ENCODE data around the gene INS. TPM values are rescaled to one million over a fixed set of nuclear protein-coding genes. Genes with fewer than 3 reads are reported as not detected.

INS gene
- total and polyA plus RNA-seq, 2 of the 4 experiments (the other 2 are of a cell fraction) = not detected

GRCh38 chr11:2158296-2158737 is 2.7 kb downstream of the INS start:
- Histone ChIP-seq H4K91ac (ENCODE audit: insufficient read depth, low read depth, low read length) (no peak overlapping the region), H2AK5ac (ENCODE audit: low read depth, low read length) (no peak overlapping the region), H3K36me3 (ENCODE audit: control insufficient read depth, insufficient read depth, low read length) (no peaks in the 10 kb centered on the region), H4K20me1 (ENCODE audit: insufficient read depth, low read length) (no peaks in the 10 kb centered on the region), H3K18ac (ENCODE audit: low read depth, low read length) (no peak overlapping the region), H2AFZ (replicated peaks; ENCODE audit: low read length, poor library complexity) (peak overlapping the region; percentile 32), H3K9ac (ENCODE audit: low read depth, low read length) (no peak overlapping the region), H3K27ac (ENCODE audit: insufficient read depth, low read length) (no peak overlapping the region), H3K4me3 (ENCODE audit: insufficient read depth, low read depth, low read length) (no peak overlapping the region), H3K4ac (ENCODE audit: low read depth, low read length) (no peak overlapping the region), H3K79me1 (ENCODE audit: low read depth in 1 of 2, low read length in 2 of 2) (no peaks in the 10 kb centered on the region), H2AK9ac (replicated peaks; ENCODE audit: low read depth, low read length, poor library complexity) (no peak overlapping the region), H3K9me3 (ENCODE audit: control insufficient read depth, insufficient read depth, low read length) (no peaks in the 10 kb centered on the region), H3K9me1 (ENCODE audit: insufficient read depth, low read length) (no peaks in the 10 kb centered on the region), H2BK20ac (ENCODE audit: low read depth, low read length) (no peak overlapping the region), H2BK120ac (ENCODE audit: low read depth, low read length) (no peak overlapping the region), H4K5ac (ENCODE audit: low read depth, low read length) (no peak overlapping the region), H3K4me1 (ENCODE audit: control insufficient read depth, insufficient read depth, low read length) (no peaks in the 10 kb centered on the region), H3K4me2 (ENCODE audit: low read depth, low read length) (no peak overlapping the region), H3K23ac (ENCODE audit: low read depth, low read length) (no peak overlapping the region), H2BK5ac (ENCODE audit: low read depth, low read length, poor library complexity, severe bottlenecking) (no peak overlapping the region), H3K14ac (replicated peaks; ENCODE audit: low read depth, low read length) (no peak overlapping the region), H2BK15ac (ENCODE audit: low read depth, low read length) (no peak overlapping the region), H4K8ac (ENCODE audit: low read depth in 2 of 2, low read length in 2 of 2) (no peak overlapping the region), H3K27me3 (ENCODE audit: control insufficient read depth, insufficient read depth, low read length) (peaks cover 5% of the 10 kb centered on the region; the same call in 1 of the 2 replicates), H3K56ac (ENCODE audit: extremely low read depth, insufficient read depth, low read length) (no peak overlapping the region)
- WGBS, 2 experiments (ENCODE audit: extremely low coverage in 2 of 2, insufficient read length in 1 of 2) = 60% methylated on average over 2 of the region's 13 CpGs; no CpG with 5 or more reads in 1 of the 2 experiments
- in situ Hi-C loops (cut with MboI; ENCODE audit: low sequenced_read_pairs) (no loop called here), dilution Hi-C loops (cut with HindIII; ENCODE audit: low sequenced_read_pairs, unreplicated experiment) (no loop called here), intact Hi-C loops (cut with micrococcal nuclease) (no loop called here)
- POLR2A ChIA-PET (ENCODE audit: unreplicated experiment) = no interaction called here
- TF ChIP-seq CHD1 (IDR thresholded peaks at IDR 0.05; ENCODE audit: low read depth, low read length) = no peak
- no peak for TF ChIP-seq MXI1 (IDR thresholded peaks at IDR 0.05; ENCODE audit: borderline replicate concordance, low read depth, low read length)
- no peak for TF ChIP-seq RFX5 (IDR thresholded peaks at IDR 0.05; ENCODE audit: low read depth, low read length)
- no peak for TF ChIP-seq CEBPB (IDR thresholded peaks at IDR 0.05; ENCODE audit: low read depth, low read length)
- no peak for TF ChIP-seq BHLHE40 (IDR thresholded peaks at IDR 0.05; ENCODE audit: low read depth, low read length)
- no peak for TF ChIP-seq USF2 (IDR thresholded peaks at IDR 0.05; ENCODE audit: low read depth, low read length)
- no peak for TF ChIP-seq SMC3 (IDR thresholded peaks at IDR 0.05; ENCODE audit: low read depth, low read length)
- TF ChIP-seq RCOR1 (IDR thresholded peaks at IDR 0.05; ENCODE audit: insufficient replicate concordance, low read length) = no peak
- TF ChIP-seq CTCF (conservative IDR thresholded peaks at IDR 0.05; ENCODE audit: low read depth, low read length) = no peak
- no peak for TF ChIP-seq NFE2L2 (IDR thresholded peaks at IDR 0.05; ENCODE audit: low read depth, low read length)
- no peak for TF ChIP-seq MAFK (IDR thresholded peaks at IDR 0.05; ENCODE audit: low read depth, low read length)
- TF ChIP-seq FOS (IDR thresholded peaks at IDR 0.05; ENCODE audit: low read depth, low read length) = no peak
- TF ChIP-seq POLR2A (IDR thresholded peaks at IDR 0.05; ENCODE audit: low read depth, low read length) = no peak
- no peak for TF ChIP-seq RAD21 (IDR thresholded peaks at IDR 0.05; ENCODE audit: low read length)
- no TSS peak for BruUV-seq (replicated peaks)
- CTCF ChIA-PET = no interaction called here
- ATAC-seq (ENCODE audit: low read depth) = no peak
- no peak for DNase-seq

All from IMR-90 (cell line).